Stimulated activated memory B cell treated with anti-CD40 and anti-IgM and Interleukin-4, amounts not matched to agents 10 μg/mL and 1 μg/mL and 100 μg/mL, for 72 hours (primary cell): Measurements from ENCODE around the gene GALNT1.

ENCODE experiments used
- ATAC-seq: fragments of 150-1000 bp; cut with Tn5 transposase; 2 replicates; pipeline ENCODE4 v1.10.0; 2021
- H3K27ac Mint-ChIP-seq: one replicate; pipeline ENCODE4 v1.8.0; 2022; ENCODE audit warnings: mild to moderate bottlenecking, mixed read lengths
- H3K27me3 Mint-ChIP-seq: one replicate; pipeline ENCODE4 v1.8.0; 2022; ENCODE audit warnings: mixed read lengths
- H3K36me3 Mint-ChIP-seq: one replicate; pipeline ENCODE4 v1.8.0; 2022; ENCODE audit warnings: mixed read lengths
- H3K4me1 Mint-ChIP-seq: one replicate; pipeline ENCODE4 v1.8.0; 2022; ENCODE audit warnings: mixed read lengths
- H3K4me3 Mint-ChIP-seq: one replicate; pipeline ENCODE4 v1.8.0; 2022; ENCODE audit warnings: mild to moderate bottlenecking, moderate library complexity, mixed read lengths
- H3K9me3 Mint-ChIP-seq: one replicate; pipeline ENCODE4 v1.8.0; 2022; ENCODE audit warnings: mixed read lengths

The GALNT1 gene

DNA sequence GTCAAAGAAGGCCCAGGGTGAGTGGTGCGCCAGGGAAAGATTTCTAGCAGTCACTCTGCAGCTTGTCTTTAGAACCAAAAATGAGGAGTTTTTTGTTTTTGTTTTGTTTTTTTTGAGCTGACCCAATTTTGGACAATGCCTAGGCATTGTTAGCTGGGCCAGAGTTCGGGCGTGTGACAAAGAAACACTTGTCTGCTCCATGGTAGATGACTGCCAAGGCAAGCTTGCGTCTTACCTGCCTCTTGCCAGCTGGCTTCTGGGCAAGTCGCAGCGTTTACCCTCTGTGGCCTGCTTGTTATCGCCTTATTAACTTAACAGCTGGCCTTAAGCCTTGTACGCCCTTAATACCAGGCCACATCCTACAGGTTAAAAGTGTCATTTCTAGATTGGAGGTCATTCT lies 114.3 kb downstream of the GALNT1 start:
- peaks cover 30% of the 10 kb centered on the region for H3K36me3 Mint-ChIP-seq
- H3K4me1 Mint-ChIP-seq, result no peaks in the 10 kb centered on the region
- no peaks in the 10 kb centered on the region for H3K27me3 Mint-ChIP-seq
- no peak for ATAC-seq
- H3K27ac Mint-ChIP-seq, result no peak overlapping the region
- no peaks in the 10 kb centered on the region for H3K9me3 Mint-ChIP-seq
- H3K4me3 Mint-ChIP-seq, result no peak overlapping the region

DNA sequence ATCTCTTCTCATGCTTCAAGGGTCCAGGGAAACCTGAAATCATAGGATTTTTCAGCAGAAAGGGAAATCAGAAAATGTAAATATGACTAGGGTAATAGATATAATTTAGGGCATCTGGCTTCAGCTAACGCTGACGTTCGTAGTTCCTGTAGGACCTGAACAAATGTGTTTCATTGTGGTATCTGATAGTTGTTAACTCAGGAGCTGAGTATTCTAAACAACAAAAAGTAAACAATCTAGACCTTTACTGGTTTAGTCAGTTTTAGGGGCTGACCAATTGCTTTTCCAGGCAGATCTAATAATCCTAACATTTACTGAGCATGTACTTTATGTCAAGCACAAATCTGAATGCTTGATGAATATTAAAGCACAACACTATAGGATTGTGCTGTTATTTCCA lies 114.8 kb downstream of the GALNT1 start:
- Mint-ChIP-seq H3K27me3 (no peaks in the 10 kb centered on the region), H3K9me3 (no peaks in the 10 kb centered on the region), H3K4me1 (no peaks in the 10 kb centered on the region), H3K4me3 (no peak overlapping the region), H3K36me3 (peaks cover 33% of the 10 kb centered on the region), H3K27ac (no peak overlapping the region)
- no peak for ATAC-seq

DNA sequence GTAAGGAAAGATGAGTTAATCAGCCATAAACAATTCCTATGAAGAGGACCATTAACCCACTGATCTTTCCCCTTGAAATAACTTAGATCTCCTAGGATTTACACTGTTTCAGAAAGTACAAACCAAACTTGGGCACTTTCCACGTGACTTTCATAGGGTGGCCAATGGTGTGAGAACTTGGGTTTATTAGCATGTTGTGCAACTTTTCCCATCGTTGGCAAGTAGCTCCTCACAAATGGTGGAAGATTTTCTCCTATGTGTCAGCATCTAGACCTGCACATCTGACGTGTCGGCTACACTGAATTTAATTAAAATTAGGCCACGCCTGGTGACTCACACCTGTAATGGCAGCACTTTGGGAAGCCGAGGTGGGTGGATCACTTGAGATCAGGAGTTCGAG lies 116.3 kb downstream of the GALNT1 start:
- Mint-ChIP-seq H3K4me1 (no peaks in the 10 kb centered on the region), H3K27ac (no peak overlapping the region)
- no peak for ATAC-seq

DNA sequence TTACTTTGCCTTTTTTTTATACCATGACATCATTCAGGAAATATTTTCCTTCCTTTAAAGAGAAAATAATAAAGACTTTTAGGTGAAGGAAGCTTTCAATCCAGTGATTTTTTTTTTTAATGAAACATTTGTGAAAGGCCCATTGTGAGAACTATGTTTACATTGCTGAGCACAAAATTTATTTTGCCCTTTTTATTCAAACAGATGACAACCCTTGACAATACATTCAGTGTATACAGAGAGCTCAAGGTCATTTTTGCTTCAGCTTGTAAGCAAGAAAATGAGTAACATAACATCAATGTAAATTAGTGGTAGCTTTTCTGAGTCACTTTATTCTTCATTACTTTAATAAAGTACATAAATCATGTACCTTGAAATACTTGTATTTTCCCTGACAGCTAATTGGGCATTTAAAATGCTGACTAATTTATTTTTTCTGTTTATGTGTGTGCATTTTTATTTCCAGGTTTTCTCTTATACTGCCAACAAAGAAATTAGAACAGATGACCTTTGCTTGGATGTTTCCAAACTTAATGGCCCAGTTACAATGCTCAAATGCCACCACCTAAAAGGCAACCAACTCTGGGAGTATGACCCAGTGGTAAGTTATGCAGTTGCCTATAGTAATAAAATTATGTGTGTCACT lies 121.6 kb downstream of the GALNT1 start:
- no peaks in the 10 kb centered on the region for H3K4me1 Mint-ChIP-seq
- H3K4me3 Mint-ChIP-seq, result no peak overlapping the region
- H3K36me3 Mint-ChIP-seq, result peaks cover 58% of the 10 kb centered on the region
- no peaks in the 10 kb centered on the region for H3K9me3 Mint-ChIP-seq
- ATAC-seq, result no peak
- no peaks in the 10 kb centered on the region for H3K27me3 Mint-ChIP-seq
- H3K27ac Mint-ChIP-seq, result no peak overlapping the region

More for the DNA sequence above, 116.3 kb downstream of the GALNT1 start:
- peaks cover 46% of the 10 kb centered on the region for H3K36me3 Mint-ChIP-seq
- H3K27me3 Mint-ChIP-seq, result no peaks in the 10 kb centered on the region
- H3K4me3 Mint-ChIP-seq, result no peak overlapping the region
- no peaks in the 10 kb centered on the region for H3K9me3 Mint-ChIP-seq

DNA sequence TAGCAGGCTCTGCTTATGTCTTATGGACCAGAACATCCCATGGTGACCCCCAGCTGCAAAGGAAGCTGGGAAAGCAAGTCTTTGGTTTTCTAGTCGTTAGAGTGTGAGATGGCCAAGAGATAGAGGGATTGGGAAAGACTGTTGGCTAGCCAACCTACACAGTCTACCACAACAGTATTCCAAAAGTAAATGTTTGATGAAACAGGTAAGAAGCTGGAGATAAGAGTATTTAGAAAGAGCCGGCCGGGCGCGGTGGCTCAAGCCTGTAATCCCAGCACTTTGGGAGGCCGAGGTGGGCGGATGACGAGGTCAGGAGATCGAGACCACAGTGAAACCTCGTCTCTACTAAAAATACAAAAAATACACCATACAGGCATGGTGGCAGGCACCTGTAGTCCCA lies 124.4 kb downstream of the GALNT1 start:
- H3K27me3 Mint-ChIP-seq, result no peaks in the 10 kb centered on the region
- no peak for ATAC-seq
- H3K4me1 Mint-ChIP-seq, result no peaks in the 10 kb centered on the region
- no peak overlapping the region for H3K4me3 Mint-ChIP-seq
- no peaks in the 10 kb centered on the region for H3K9me3 Mint-ChIP-seq
- peaks cover 60% of the 10 kb centered on the region for H3K36me3 Mint-ChIP-seq
- no peak overlapping the region for H3K27ac Mint-ChIP-seq

DNA sequence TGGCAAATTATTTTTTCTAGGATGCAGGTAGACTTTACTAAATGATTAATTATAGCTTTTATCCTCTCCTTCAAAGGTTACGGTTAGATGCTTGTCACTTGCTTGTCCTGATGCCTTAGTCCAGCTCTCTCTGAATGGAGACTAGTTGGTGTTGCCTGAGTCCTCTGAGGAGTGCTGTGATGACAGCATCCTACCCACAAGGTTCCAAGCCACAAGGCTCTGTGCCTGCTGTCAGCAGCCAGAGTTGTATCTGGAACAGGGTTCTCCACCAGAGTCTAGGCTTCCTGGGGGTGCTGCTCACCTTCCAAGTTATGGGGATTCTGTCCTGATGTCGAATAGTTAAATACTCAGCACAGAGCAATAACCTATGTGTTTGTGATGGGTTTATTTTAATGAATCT lies 125.7 kb downstream of the GALNT1 start:
- Mint-ChIP-seq H3K36me3 (peaks cover 62% of the 10 kb centered on the region), H3K9me3 (no peaks in the 10 kb centered on the region), H3K4me3 (no peak overlapping the region), H3K27ac (no peak overlapping the region), H3K27me3 (no peaks in the 10 kb centered on the region), H3K4me1 (no peaks in the 10 kb centered on the region)
- ATAC-seq, result no peak

DNA sequence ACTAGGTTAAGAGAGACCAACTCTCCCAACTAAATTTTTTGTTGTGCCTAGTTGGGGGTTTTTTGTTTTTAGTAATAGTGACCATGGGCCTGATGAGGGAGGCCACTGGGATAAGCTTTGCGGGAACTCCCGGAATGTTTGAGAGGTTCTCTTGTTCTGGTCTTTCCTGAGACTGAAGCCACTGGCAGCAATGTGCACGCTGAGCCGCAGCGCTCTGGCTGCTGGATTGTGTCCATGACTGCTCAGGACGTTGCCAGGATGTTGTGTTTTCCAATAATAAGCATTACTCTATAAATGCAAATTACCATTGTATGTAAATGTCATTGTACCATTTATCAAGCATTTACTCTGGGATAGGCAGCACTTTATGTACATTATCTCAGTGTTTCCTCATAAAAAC lies 126.1 kb downstream of the GALNT1 start:
- Mint-ChIP-seq H3K36me3 (peaks cover 62% of the 10 kb centered on the region), H3K4me3 (no peak overlapping the region), H3K27ac (no peak overlapping the region), H3K4me1 (no peaks in the 10 kb centered on the region), H3K27me3 (no peaks in the 10 kb centered on the region), H3K9me3 (no peaks in the 10 kb centered on the region)
- ATAC-seq, result no peak

DNA sequence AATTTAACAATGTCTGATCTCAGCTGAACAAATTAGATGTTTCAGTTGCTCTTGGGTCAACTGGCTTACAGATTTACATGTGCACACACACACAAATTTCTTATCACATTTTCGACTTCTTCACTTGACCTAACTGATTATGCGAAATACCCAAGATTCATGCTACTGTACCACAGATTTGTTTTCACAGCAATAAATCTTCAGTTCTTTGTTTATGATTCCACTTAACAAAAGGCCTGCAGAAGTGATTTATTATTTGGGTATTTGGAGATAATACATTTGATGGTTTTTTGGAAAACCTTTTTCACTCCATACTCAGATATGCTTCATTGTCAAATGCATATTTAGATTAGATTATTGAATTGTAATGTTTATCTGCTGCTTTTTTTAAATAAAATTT lies 129.0 kb downstream of the GALNT1 start:
- peaks cover 54% of the 10 kb centered on the region for H3K36me3 Mint-ChIP-seq
- H3K27me3 Mint-ChIP-seq, result no peaks in the 10 kb centered on the region
- H3K4me1 Mint-ChIP-seq, result no peaks in the 10 kb centered on the region
- no peak overlapping the region for H3K4me3 Mint-ChIP-seq
- no peaks in the 10 kb centered on the region for H3K9me3 Mint-ChIP-seq
- ATAC-seq, result no peak
- no peak overlapping the region for H3K27ac Mint-ChIP-seq

DNA sequence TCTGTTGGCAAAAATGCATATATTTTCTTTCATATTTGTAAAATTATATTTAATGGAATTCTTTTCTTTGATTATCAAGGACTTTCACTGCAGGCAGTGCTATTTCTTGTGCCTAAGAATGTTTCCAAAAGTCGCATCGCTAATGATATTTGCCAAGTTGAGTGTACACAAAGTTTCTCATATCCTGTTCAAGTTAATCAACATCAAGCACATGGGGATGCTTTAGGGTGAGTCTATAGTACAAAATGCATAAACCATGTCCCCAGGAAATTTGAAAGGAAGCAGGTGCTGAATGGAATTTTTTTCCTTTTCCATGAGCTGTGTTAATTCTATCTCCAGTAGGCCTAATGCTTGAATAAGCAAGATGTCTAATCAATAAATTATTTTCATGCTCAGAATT lies 129.7 kb downstream of the GALNT1 start:
- Mint-ChIP-seq H3K4me1 (no peaks in the 10 kb centered on the region), H3K4me3 (no peak overlapping the region), H3K36me3 (peaks cover 49% of the 10 kb centered on the region), H3K27me3 (no peaks in the 10 kb centered on the region), H3K27ac (no peak overlapping the region), H3K9me3 (no peaks in the 10 kb centered on the region)
- no peak for ATAC-seq

DNA sequence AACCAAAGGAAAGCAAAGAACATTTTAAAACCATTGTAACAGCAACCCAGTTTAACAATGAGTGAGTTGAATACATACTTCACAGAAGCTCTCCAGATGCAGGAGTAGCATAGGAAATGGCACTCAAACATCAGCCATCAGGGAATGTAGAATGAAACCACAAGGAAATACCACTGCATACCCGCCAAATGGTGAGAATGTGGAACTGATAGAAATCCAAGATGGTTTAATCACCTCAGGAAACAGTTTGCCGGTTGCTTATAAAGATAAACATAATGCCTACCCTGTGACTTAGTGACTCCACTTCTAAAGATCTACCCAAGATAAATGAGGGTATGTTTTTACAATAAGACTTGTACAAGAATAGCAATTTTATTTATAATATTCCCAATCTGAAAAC lies 132.0 kb downstream of the GALNT1 start:
- ATAC-seq, result no peak
- no peaks in the 10 kb centered on the region for H3K27me3 Mint-ChIP-seq
- H3K4me3 Mint-ChIP-seq, result no peak overlapping the region
- H3K27ac Mint-ChIP-seq, result no peak overlapping the region
- H3K4me1 Mint-ChIP-seq, result no peaks in the 10 kb centered on the region
- H3K36me3 Mint-ChIP-seq, result peaks cover 44% of the 10 kb centered on the region
- H3K9me3 Mint-ChIP-seq, result peaks cover 10% of the 10 kb centered on the region

DNA sequence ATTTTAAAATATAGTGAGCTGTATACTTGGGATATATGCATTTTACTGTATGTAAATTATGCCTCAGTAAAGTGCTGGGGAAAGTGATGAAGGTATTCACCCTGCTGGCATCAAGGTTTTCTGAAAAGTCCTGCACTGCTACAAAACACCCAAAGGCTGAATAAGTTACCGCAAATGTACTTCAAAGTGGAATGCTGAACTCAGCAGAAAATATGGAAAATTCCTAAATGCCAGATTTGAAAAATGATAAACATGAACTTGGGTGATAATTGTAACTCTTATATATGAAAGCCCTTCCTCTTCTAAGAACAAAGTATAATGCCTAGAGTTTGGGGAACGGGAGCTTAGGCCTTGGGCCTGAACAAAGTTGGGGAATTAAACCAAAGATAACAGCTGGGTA lies 133.0 kb downstream of the GALNT1 start:
- peaks cover 12% of the 10 kb centered on the region for H3K9me3 Mint-ChIP-seq
- no peaks in the 10 kb centered on the region for H3K4me1 Mint-ChIP-seq

DNA sequence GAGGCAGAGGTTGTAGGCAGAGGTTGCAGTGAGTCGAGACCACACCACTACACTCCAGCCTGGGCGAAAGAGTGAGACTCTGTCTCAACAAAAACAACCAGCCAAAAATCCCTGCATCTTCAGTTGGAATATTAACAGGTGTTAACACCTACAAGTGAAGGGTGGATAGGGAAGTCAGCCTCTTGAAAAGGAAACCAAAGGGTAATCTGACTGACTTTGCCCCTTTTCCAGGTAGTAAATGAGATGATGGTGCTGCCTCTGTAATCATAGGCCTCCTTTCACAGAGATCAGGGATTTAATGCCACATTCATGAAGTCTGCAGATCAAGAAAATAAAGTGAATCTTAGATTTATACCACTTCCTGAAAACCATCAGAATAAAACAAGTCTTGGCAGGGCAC lies 133.6 kb downstream of the GALNT1 start:
- no peaks in the 10 kb centered on the region for H3K4me1 Mint-ChIP-seq
- H3K27ac Mint-ChIP-seq, result no peak overlapping the region
- H3K4me3 Mint-ChIP-seq, result no peak overlapping the region
- H3K36me3 Mint-ChIP-seq, result peaks cover 29% of the 10 kb centered on the region
- H3K27me3 Mint-ChIP-seq, result no peaks in the 10 kb centered on the region
- no peak for ATAC-seq
- peaks cover 12% of the 10 kb centered on the region for H3K9me3 Mint-ChIP-seq

More for the DNA sequence above, 133.0 kb downstream of the GALNT1 start:
- no peak for ATAC-seq
- Mint-ChIP-seq H3K27me3 (no peaks in the 10 kb centered on the region), H3K4me3 (no peak overlapping the region), H3K36me3 (peaks cover 34% of the 10 kb centered on the region), H3K27ac (no peak overlapping the region)

DNA sequence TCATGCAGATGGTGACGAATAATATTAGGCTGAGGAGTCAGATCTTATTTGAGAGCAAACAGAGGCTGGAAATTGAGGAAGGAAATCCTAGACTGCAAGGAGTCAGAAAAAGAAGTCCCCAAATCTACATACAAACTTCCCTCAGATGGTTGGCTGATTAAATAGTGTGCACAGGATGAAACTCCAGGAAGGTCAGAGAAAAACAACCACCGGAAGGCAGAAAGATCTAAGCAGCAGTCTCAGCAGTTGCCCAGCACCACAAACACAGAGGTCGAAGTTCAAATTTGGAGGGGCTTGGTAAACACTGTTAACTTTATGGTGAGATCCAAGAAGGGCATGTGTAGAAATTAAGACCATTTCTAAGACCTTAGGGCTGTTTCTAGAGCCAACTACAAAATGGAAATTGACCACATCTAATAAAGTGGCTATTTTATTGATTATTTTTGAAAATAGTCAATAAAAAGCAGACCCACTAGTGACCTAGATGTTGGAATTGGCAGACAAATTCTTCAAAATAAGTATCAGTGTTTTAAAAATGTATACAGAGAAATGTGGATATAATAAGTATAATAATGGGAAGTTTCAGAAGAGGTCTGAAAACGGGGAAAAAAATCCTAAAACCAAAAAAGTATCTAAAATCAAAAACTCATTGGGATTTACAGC lies 134.8 kb downstream of the GALNT1 start:
- Mint-ChIP-seq H3K27ac (no peak overlapping the region), H3K4me1 (no peaks in the 10 kb centered on the region), H3K9me3 (peaks cover 12% of the 10 kb centered on the region), H3K36me3 (peaks cover 23% of the 10 kb centered on the region), H3K27me3 (peaks cover 2% of the 10 kb centered on the region), H3K4me3 (no peak overlapping the region)
- ATAC-seq, result no peak

DNA sequence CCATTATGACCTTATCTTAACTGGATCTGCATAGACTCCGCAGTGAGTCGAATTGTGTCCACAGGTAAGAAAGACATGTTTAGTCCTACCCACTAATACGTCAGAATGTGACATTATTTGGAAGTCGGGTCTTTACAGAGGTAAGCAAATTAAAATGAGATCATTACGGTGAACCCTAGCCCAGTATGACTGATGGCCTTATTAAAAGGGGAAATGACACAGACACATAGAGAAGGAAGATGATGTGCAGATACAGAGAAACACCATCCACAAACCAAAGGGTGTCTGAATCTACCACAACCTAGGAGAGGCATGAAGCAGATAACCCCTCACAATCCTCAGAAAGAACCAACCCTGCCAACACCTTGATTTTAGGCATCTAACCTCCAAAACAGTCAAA lies 135.6 kb downstream of the GALNT1 start:
- Mint-ChIP-seq H3K4me1 (no peaks in the 10 kb centered on the region), H3K27ac (no peak overlapping the region), H3K36me3 (peaks cover 14% of the 10 kb centered on the region), H3K9me3 (peaks cover 12% of the 10 kb centered on the region), H3K4me3 (no peak overlapping the region), H3K27me3 (peaks cover 10% of the 10 kb centered on the region)
- no peak for ATAC-seq

DNA sequence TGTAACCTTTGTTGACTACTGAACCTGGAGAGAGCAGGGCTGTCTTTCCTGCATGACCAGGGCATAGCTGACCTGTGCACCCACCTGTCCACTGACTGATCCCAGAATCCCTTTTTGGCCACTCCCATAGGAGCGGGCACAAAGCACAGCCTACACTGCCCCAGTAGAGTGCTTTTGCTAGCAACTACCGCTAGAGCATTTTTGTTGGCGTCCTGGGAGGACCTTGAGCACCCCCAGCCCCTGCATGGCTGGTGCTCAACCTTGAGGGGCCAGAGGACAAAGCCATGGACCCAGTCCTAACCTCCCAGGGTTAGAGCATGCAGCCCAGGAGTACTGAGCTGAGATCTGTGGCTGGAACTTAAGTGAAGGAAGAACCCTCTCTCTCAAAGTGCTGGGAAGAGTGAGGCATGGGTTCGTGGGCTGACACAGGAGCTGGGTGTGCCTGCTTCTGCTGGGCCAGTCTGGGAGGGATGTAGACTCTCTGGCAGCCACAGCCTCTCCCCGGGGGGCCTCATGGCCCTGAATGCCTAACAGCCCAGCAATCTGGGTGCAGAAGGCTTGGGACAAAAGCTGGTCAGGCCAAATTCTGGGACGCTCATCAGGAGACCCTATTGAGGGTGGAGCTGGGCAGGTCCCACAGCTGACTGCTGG lies 140.0 kb downstream of the GALNT1 start:
- H3K4me3 Mint-ChIP-seq, result no peak overlapping the region
- H3K36me3 Mint-ChIP-seq, result peaks cover 6% of the 10 kb centered on the region
- peak; percentile 20 for ATAC-seq
- H3K9me3 Mint-ChIP-seq, result peaks cover 24% of the 10 kb centered on the region
- no peak overlapping the region for H3K27ac Mint-ChIP-seq
- H3K4me1 Mint-ChIP-seq, result no peaks in the 10 kb centered on the region
- H3K27me3 Mint-ChIP-seq, result peaks cover 38% of the 10 kb centered on the region

DNA sequence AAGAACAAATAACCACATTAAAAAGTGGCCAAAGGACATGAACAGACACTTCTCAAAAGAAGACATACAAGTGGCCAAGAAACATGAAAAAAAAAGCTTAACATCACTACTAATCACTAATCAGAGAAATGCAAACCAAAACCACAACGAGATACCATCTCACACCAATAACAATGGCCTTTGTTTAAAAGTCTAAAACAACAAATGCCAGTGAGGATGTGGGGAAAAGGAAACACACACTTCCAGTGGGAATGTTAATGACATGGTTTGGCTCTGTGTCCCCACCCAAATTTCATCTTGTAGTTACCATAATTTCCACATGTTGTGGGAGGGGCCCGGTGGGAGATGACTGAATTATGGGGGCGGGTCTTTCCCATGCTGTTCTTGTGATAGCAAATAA lies 147.1 kb downstream of the GALNT1 start:
- H3K27me3 Mint-ChIP-seq, result peaks cover 32% of the 10 kb centered on the region
- H3K36me3 Mint-ChIP-seq, result peaks cover 11% of the 10 kb centered on the region
- no peak overlapping the region for H3K27ac Mint-ChIP-seq
- no peaks in the 10 kb centered on the region for H3K4me1 Mint-ChIP-seq
- ATAC-seq, result no peak
- H3K9me3 Mint-ChIP-seq, result peaks cover 25% of the 10 kb centered on the region
- no peak overlapping the region for H3K4me3 Mint-ChIP-seq
